Stimulated activated CD8-positive, alpha-beta memory T cell treated with anti-CD3 and anti-CD28 coated beads, Interleukin-15, amount 100 ng/mL, for 48 hours (primary cell): ENCODE measurements around the gene TNS1.
"Not testable (repeated sequence)": the region's sequence is repeated elsewhere in the genome, so short reads cannot be mapped to it uniquely, and the experiment has no call there.

Source experiments
- DNase-seq, 2 donors: peaks; one replicate each; pipeline ENCODE4 v3.0.0-alpha.2; 2020; ENCODE audit warnings: low read depth in 2 of 2

TNS1 gene

DNA sequence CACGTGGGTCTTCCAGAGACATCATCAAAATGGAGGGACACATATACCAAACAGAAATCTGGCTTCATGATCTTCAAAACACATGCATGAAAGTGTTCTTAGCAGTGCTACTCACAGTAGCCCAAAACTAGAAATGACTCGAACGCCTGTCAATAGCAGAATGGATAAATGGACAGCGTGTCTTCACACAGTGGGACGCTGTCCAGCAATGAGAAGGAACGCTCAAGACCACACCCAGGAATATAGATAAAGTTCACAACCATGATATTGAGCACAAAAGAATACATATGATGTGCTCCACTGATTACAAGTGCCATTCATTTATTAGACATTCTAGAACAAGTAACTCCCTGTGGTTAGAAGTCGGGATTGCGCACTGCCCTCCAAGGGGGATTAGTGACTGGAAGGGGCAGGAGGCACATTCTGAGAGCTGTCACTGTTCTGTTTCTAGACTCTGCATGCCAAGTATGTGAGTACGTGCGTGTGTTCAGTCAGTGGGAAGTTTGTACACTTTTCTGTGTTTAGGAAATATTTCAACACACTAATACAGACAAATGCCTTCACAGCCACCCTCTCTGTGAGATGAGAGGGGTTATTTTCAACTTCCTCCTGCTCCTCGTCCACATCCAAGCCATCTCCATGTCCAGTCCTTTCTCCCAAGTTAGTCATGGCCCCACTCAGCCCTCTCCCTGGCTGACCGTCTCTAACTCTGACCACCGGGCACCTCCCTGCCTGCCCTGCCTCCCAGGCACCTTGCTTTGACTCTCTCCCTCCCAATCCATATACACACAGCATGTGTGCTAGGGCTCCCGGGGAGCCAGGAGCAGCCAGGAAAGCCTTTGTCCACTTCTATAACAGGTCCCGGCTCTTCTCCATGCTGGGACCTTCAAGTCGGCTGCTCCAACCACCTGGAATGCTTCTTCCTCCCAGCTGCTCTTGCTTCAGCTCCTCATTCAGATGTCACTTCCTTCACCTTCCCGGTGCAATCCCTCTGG, 26.9 kb upstream of the TNS1 start:
- no peak for DNase-seq

DNA sequence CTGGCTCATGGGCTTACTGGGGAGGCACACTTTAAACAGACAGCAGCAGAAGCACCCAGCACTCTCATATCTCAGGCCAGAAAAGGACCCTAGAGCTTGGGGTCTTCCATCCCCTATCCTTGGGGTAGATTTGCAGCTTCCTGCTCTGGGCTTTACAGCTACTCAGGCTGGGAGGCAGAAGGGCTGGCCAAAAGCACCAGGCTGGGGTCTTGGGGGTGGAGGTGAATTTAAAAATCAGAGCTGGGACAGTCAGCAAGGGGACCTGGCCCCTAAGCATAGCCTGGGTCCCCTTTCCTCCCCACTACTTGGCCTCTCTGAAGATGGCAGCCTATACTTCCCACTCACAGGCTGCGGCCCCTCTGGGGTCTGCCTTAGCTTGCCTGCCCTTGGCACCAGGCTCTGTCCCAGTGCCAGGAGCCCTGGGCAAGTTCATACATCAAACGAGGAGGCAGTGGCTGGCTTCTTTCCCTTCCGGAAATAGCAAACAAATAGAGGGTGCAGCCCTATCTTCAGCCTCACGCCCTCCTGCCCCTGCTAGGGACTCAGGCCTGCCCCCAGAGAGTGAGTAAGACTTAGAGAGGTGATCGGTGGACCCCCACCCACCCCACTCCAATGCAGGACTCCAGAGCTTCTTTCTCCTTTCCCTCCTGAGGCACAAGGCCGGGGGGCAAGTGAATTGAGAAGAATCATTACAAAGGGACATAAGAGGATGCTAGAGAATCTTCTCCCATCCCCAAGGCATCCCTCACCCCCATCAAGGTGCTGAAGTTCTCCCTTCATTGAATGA, 26.0 kb upstream of the TNS1 start:
- DNase-seq = no peak

DNA sequence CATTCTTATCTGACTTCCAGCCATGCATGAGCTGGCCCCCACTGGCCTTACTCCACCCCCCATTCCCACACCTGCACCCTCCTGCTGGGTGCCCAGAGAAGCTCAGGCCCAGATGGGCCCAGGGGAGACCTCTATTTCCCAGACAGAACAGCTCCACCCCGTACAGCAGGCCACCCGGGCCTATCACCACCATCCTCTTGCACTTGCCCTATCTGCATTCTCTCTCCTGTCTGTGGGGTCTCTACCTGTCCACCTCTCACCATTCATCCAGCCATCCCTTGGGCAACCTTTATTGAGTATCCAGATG, 25.3 kb upstream of the TNS1 start:
- DNase-seq = no peak

DNA sequence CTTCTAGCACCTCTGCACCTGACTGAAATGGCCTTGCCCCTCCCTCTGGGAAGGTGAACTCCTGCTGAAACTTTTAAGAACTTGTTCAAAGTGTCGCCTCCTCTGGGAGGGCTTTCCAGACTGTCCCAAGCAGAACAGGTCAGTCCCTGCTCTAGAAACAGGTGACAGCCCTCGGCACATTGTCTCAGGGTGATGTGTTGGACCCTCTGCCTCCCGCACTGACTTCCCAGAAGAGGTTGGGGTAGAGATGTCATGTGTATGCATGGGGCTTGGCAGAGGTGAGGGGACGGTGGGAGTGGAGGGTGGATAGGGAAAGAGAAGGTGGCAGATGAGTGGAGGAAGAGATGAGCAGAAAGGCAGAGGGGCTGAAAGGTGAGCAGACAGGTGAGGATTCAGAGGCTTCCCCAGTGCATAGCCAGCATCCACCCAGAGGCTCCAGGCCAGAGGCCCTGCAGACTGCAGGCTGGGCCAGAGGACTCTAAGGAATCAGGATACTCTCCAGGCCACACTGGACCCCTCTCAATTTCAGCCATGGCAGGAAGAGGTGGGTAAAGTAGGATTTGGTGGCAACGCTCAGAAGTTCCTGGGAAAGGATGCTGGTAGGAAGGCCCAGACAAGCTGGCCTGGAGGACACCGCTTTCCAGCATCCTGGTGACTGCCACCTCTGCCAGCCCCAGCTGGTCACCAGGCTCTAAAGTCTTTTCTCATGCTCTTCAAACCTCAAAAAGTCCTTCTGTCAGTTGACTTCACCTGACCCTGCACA, 24.8 kb upstream of the TNS1 start:
- no peak for DNase-seq

DNA sequence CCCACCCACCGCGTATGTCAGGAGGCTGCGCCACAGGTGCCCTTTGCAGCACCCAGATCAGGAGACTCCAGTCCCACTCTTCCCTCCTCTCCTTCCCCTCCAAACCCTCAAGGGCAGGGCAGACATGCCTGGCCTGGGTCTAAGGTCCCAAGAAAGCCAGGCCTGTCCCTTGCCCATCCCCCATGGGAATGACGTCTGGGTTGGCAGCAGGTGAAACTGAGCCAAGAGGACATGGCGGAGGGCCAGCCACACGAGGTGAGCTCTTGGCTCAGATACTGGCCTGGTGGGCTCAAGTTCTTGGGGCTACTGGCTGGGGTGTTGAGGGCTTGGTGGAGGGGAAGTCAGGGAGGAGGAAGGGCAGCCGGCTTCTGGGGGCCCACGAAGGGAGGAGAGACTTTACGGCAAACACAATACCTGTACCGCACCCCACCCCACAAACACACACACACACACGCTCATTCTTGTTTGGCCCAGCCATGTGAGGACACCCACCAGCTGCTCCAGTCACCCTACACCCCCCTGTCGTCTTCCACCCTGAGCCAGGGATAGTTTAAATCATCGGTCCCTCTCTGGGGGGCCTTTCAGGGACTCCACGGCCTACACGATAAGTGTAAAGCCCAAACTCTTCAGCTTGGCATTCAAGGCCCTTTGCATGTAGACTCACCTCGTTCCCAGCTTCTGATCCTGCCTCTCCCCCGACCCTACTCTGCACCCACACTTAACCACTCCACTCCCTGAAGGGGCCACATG, 24.1 kb upstream of the TNS1 start:
- DNase-seq = no peak

DNA sequence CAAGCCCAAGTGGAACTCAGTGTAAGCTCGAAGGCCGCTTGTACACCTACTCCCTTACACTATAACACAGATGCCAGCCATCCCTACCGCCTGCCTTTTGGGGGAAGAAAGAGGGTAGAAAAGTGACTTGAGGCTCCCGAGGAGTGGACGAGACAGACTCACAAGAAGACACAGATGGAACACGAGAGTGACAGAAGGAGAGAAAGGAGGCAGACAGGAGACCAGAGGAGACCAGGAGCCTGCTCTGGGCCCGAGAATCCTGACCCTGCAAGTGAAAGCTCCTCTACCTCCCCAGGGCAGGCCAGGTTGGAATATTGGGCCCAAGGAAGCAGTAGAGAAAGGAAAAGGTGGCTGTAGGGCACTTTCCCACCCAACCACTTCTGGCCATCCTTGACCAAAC, 23.4 kb upstream of the TNS1 start:
- no peak for DNase-seq

DNA sequence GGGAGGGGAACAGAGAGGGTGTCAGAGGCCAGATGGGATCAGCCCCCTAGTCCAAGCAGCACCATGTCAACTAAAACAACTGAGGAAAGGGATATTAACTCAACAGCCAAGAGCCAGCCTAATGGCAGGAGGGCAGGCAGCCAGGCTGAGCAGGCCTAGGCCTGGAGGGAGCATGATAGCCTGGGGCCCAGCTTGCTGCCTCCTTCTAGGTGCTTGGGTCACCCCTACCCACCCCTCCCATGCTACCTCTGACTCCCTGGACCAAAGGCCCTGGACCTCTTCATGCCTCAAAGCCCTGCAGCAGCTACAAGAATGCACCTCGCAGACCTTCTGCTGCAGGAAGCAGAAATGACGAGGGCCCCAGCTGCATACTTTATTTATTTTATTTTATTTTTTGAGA, 22.1 kb upstream of the TNS1 start:
- DNase-seq = no peak

DNA sequence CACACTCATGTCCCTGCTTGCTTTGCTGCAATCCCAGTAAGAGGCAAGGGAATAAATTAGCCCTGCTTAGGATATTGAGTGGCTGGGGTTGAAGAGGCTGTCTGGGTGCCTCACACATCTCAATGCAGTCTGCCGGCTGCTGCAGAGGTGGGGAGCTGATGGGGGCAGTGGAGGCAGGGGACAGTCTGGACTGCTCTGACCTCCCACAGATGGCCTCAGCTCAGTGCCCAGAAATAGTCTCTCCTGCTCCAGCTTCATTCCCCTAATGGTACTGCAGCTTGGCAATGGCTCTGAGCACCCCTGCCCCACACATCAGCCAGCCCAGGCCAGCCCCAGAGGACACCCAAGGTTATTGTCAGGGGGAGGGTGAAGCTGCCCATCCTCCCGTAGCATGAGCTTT, 21.5 kb upstream of the TNS1 start:
- DNase-seq = no peak

DNA sequence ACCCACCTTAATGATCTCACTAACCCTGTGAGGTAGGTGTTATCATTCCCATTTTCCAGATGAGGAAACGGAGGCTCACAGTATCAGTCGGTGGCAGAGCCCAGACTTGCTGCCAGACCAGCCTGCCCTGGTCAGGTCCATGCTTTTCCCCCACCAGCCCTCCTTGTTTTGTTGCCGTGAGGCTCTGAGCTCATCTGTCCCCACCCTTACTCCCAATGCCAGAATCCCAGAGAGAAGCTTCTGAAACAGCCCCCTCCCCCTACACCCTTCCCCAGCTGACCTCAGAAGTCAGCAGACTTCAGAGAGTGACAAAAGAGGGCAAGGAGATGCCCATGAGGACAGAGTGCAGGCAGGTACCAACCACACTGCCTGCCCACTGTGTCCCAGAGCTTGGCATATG, 20.8 kb upstream of the TNS1 start:
- no peak for DNase-seq

DNA sequence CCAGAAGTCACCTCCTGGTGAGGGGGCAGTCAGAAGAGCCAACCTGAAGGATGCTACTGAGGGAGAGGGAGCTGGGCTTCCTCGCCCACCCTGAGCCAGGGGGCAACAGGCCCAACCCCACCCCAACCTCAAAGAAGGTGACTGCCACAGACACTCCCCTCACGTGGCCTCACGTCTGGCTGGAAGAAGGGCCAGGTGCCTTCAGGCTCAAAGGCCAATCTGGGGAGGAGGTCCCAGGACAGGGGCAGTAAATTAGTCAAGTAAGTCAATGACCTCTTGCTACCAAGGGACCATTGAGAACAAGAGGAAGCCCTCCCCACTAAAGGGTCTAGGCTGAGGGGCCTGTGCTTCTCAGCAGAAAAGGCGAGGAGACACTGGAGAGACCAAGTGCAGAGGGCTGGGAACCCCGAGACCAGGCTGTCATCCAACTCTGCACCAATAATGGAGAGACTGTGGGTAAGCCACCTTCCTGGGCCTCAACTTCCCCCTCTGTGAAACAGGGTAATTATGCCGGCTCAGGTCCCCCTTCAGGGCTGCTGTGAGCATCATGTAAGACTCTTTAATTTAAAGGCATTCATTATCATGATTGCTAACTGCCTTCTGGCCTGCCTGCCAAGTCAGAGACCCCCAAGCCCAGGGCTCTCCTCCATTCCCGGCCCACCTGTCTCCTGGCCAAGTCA, 20.2 kb upstream of the TNS1 start:
- DNase-seq = no peak

DNA sequence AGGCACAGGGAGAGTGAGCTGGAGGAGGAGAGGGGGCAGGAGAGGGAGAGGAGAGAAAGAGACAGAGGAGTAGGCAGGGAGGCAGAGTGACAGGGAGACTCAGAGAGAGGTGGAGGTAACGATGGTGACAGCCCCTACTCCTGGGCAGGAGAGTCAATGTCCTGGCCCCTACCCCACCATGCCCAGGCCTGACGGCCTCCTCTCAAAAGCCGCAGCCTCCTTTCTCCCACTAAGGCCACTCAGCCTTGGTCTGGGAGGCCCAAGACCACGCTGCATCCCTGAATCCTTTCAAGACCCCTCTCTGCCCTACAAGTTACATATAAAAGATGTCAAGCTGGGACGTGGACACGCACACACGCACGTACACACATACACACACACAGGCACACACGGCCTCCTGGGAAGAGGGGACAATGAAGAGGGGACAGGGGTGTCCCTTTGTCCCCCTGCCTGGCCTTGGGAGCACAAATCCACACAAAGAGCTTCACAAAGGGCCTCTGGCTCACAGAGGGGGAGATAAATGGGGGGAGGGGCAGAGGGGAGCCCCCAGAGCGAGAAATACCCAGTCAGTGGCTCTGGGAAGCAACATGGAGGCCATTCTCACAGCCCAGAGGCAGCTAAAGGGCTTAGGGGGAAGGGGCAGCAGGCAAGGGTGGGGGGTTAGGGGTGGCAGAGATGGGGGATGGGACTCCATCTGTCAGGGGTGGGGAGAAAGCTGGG, 19.5 kb upstream of the TNS1 start:
- no peak for DNase-seq

DNA sequence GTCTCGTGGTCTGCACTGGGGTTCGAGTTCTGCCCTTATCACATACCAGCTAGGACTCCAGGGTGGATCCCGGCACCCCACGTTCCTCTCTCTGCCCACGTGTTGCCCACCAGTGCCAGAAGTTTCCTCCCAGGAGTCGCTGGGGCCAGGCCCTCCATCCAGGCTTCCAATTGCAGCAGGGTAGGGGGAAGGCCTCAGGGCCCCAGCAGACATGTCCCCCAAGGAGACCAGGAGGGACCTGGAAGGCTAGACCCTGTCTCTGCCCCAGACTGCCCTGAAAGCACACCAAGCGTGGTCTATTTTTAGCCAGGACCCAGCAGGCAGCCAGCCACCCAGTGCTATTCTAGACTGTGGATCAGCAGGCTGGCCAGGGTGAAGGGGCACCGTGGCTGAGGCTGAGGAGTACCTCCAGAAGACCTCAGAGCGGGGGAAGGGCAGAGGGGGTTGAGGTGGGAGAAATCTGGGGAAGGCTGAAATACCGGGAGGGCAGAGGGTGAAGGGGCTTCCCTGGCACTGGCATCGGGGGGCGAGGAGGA, 18.8 kb upstream of the TNS1 start:
- DNase-seq = no peak

DNA sequence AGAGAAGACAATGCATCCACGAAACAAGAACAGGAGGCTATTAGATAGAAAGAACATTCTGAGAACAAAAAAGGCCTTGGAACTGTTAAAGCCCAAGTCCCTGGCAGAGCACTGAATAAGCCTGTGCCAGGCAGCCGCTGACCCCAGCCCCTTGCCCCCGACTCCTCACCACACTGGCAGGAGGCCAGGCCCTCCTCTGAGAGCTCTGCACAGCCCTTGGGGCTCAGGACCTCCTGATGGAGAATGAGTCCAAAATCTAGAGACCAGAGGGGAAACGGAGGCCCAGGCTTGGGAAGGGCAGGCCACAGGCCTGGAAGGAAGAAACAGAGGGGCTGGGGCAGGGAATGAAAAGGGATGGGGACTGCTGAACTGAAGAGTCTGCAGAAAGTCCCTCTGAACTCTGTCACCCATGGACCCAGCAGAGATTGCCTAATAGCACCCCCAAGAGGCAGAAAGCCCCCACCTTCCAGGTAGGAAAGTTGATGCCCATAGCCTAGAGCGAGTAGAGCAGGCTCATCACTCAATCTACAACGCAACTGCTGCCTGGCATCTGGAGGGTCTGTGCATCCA, 18.3 kb upstream of the TNS1 start:
- DNase-seq = no peak

DNA sequence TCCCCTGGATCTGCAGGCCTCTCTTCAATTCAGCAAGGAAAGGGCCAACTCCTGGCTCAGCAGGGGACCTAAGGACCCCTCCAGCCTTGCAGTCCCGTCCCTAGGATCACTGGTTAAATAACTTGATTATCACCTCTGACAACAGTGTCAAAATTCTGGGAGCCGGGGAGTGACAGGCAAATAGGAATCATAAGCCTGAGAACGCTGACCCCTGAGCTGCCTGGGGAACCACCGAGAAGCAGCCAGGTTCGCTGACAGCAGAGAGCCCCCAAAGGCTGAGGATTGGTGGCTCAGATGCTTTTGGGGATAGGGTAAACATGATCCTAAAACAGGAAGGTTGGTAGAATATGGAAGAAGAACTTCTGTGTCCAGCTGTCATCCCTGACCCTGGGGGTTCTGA, 17.5 kb upstream of the TNS1 start:
- DNase-seq = no peak

DNA sequence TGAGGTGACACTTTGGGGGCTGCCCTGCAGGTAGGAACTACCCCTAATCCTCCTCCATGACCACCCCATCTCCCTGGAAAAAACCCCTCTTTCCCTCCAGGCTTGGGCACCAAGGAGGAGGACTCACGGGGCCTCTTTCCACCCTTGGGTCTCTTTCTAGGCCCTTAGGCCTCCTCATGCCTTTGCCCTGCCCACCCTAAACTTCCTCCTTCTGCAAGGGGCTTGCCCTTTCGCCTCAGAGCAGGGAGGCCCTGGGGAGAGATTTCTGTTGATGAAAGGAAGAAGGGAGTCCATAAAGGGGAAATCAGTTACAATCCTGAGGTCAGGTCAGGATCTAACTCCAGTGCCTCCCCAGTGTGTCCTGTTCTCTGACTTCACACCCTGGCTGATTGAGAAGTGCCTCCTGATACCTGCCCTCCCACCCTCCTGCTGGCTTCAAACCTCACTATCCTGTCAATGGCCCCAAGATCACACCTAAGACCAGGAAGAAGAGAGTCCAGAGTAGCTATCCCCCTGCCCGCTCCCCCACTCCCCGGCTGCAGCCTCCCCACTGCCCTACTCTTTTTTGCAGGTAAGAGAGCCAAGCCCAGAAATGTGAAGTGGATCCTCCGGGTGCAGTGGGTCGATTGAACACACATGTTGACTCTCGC, 16.7 kb upstream of the TNS1 start:
- no peak for DNase-seq

DNA sequence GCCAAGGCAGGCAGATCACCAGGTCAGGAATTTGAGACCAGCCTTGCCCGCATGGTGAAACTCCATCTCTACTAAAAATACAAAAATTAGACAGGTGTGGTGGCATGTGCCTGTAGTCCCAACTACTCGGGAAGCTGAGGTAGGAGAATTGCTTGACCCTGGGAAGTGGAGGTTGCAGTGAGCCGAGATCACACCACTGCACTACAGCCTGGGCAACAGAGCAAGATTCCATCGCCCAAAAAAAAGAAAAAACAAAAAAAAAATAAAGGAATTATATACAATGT, 16.0 kb upstream of the TNS1 start:
- DNase-seq = not testable (repeated sequence)

DNA sequence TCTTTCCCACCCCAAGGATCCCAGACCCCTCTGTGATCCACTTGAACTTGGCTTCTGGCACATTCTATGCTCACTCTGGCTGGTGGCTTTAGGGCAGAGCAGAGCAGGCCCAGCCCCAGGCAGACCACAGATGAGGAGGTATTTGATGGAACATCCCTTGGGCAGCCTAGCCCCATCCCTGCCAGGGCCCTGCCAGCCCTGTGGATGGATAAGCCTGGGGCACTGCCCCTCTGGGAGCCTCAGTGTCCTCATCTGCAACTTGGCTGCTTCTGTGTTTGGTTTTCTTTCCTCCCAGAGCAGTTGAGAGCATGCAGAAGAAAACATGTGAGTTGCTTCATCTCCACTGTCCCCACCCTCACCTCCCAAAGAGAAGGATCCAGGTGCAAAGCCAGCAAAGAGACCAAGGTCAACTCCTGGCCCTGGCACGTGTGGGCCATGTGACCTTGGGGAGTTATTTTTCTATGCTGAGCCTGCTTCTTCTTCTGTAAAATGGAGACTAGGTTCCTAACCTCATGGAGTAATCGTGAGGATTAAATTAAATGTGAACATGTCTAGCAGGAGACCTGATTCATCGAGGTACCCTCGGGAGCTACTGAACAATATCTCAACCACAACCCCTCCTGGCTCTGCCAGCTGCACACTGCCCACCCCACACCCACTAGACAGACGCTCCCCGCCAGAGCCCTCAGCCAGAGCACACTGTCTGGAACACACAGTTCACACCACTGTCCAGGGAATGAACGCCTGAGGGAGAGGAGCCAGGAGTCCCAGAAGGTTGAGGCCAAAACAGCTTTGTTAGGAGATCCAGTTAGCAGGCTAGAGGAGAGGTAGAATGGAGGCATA, 14.6 kb upstream of the TNS1 start:
- no peak for DNase-seq

DNA sequence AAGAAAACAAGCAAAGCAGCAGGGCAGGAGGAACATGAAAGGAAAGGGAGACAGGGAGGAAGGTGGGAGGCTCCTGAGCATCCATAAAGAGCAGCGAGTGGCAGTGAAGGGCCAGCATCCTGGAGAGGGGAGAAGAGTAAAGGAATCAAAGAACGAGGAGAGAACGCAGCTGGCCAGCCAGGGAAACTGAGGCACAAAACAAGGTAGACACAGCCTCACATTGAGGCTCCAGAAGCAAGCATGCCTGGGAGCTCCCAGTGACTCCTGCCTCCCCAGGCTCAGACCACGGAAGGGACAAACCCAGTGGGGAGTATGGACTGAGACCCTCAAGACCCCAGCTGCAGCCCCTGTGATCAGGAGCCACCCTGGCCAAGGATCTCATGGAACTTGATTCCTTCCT, 14.0 kb upstream of the TNS1 start:
- no peak for DNase-seq
